H9 (cell line): ENCODE data around the gene VEZT. TPM values are rescaled to one million over a fixed set of nuclear protein-coding genes. Genes with fewer than 3 reads are reported as not detected.
"Not testable (repeated sequence)": the region's sequence is repeated elsewhere in the genome, so short reads cannot be mapped to it uniquely, and the experiment has no call there.

Source experiments
- DNase-seq: peaks from one replicate; pipeline ENCODE4 v3.0.0-alpha.2; 2017
- H2AFZ ChIP-seq: one replicate; pipeline ENCODE4 v1.6.1; 2013; ENCODE audit warnings: mild to moderate bottlenecking, low read length, control low read depth, moderate library complexity
- H2AK5ac ChIP-seq: 2 replicates; pipeline ENCODE4 v1.6.1; 2013; ENCODE audit warnings: low read length, control low read depth, mixed read lengths; ENCODE audit not compliant: insufficient read length
- H2BK120ac ChIP-seq: one replicate; pipeline ENCODE4 v1.6.1; 2013; ENCODE audit warnings: low read depth, mild to moderate bottlenecking, low read length, control low read depth, inconsistent platforms; ENCODE audit not compliant: poor library complexity, severe bottlenecking
- H2BK12ac ChIP-seq: 2 replicates; pipeline ENCODE4 v1.6.1; 2013; ENCODE audit warnings: low read length, control low read depth, mixed read lengths, low read depth; ENCODE audit not compliant: insufficient read length
- H2BK15ac ChIP-seq: 2 replicates; pipeline ENCODE4 v1.6.1; 2013; ENCODE audit warnings: low read depth, low read length, control low read depth
- H2BK20ac ChIP-seq: one replicate; pipeline ENCODE4 v1.6.1; 2013; ENCODE audit warnings: low read depth, mild to moderate bottlenecking, low read length, control low read depth, inconsistent platforms; ENCODE audit not compliant: poor library complexity, severe bottlenecking
- H2BK5ac ChIP-seq: 2 replicates; pipeline ENCODE4 v1.6.1; 2013; ENCODE audit warnings: low read length, control low read depth, mixed read lengths; ENCODE audit not compliant: insufficient read length
- H3K14ac ChIP-seq: 2 replicates; pipeline ENCODE4 v1.6.1; 2013; ENCODE audit warnings: low read length, control low read depth; ENCODE audit not compliant: insufficient read depth
- H3K18ac ChIP-seq: 2 replicates; pipeline ENCODE4 v1.6.1; 2013; ENCODE audit warnings: low read depth, mild to moderate bottlenecking, mixed read lengths, low read length, control low read depth; ENCODE audit not compliant: insufficient read length
- H3K23ac ChIP-seq: 2 replicates; pipeline ENCODE4 v1.6.1; 2013; ENCODE audit warnings: low read length, control low read depth, mixed read lengths, low read depth; ENCODE audit not compliant: insufficient read length
- H3K23me2 ChIP-seq: 2 replicates; pipeline ENCODE4 v1.6.1; 2013; ENCODE audit warnings: low read depth, mild to moderate bottlenecking, mixed read lengths, low read length, control low read depth; ENCODE audit not compliant: insufficient read length, poor library complexity, severe bottlenecking
- H3K27ac ChIP-seq: 2 replicates; pipeline ENCODE4 v1.5.1; 2013; ENCODE audit warnings: low read length, control low read depth, mixed read lengths, low read depth; ENCODE audit not compliant: insufficient read length
- H3K27me3 ChIP-seq: 2 replicates; pipeline ENCODE4 v1.6.1; 2013; ENCODE audit warnings: low read length, control low read depth, inconsistent platforms; ENCODE audit not compliant: insufficient read depth
- H3K4ac ChIP-seq: 2 replicates; pipeline ENCODE4 v1.6.1; 2013; ENCODE audit warnings: low read depth, mild to moderate bottlenecking, control low read depth, inconsistent platforms, low read length, moderate library complexity
- H3K4me1 ChIP-seq: 2 replicates; pipeline ENCODE4 v1.6.1; 2013; ENCODE audit warnings: low read length, control low read depth, inconsistent platforms; ENCODE audit not compliant: insufficient read depth
- H3K4me2 ChIP-seq: 2 replicates; pipeline ENCODE4 v1.6.1; 2013; ENCODE audit warnings: low read length, control low read depth, mixed read lengths; ENCODE audit not compliant: insufficient read length, insufficient read depth
- H3K56ac ChIP-seq: 2 replicates; pipeline ENCODE4 v1.6.1; 2013; ENCODE audit warnings: low read depth, mild to moderate bottlenecking, mixed read lengths, low read length, control low read depth; ENCODE audit not compliant: insufficient read length
- H3K79me1 ChIP-seq: 2 replicates; pipeline ENCODE4 v1.6.1; 2013; ENCODE audit warnings: low read depth, mild to moderate bottlenecking, moderate library complexity, low read length, control low read depth, inconsistent platforms; ENCODE audit not compliant: insufficient read depth, poor library complexity, severe bottlenecking
- H3K79me2 ChIP-seq: 2 replicates; pipeline ENCODE4 v1.6.1; 2013; ENCODE audit warnings: low read length, control low read depth, inconsistent platforms; ENCODE audit not compliant: insufficient read depth
- H3K9ac ChIP-seq: 2 replicates; pipeline ENCODE4 v1.6.1; 2013; ENCODE audit warnings: low read length, control low read depth, mixed read lengths; ENCODE audit not compliant: insufficient read length; ENCODE audit errors: extremely low read depth
- H3K9me3 ChIP-seq: one replicate; pipeline ENCODE4 v1.6.1; 2013; ENCODE audit warnings: low read depth, low read length, inconsistent platforms; ENCODE audit not compliant: control insufficient read depth
- H3T11ph ChIP-seq: one replicate; pipeline ENCODE4 v1.6.1; 2013; ENCODE audit warnings: mild to moderate bottlenecking, low read length, control low read depth, inconsistent platforms
- H4K20me1 ChIP-seq: one replicate; pipeline ENCODE4 v1.6.1; 2013; ENCODE audit not compliant: control insufficient read depth, insufficient read length, insufficient read depth
- H4K5ac ChIP-seq: 2 replicates; pipeline ENCODE4 v1.6.1; 2013; ENCODE audit warnings: low read depth, mild to moderate bottlenecking, mixed read lengths, low read length, control low read depth; ENCODE audit not compliant: insufficient read length
- H4K8ac ChIP-seq: replicated peaks from 2 replicates; pipeline ENCODE4 v1.6.1; 2013; ENCODE audit warnings: low read length, control low read depth, mixed read lengths, low read depth; ENCODE audit not compliant: insufficient read length
- H4K91ac ChIP-seq: 2 replicates; pipeline ENCODE4 v1.6.1; 2013; ENCODE audit warnings: low read depth, mild to moderate bottlenecking, moderate library complexity, mixed read lengths, low read length, control low read depth; ENCODE audit not compliant: insufficient read length
- H3K27ac Mint-ChIP-seq, 3 experiments: 2 replicates in 2 of 3; 3 replicates in 1 of 3; pipeline ENCODE4 v1.8.0; 2020 to 2021; ENCODE audit warnings: mixed read lengths in 3 of 3, mild to moderate bottlenecking in 1 of 3, moderate library complexity in 1 of 3
- H3K27me3 Mint-ChIP-seq: 2 replicates; pipeline ENCODE4 v1.8.0; 2021; ENCODE audit warnings: low read depth, mild to moderate bottlenecking, moderate library complexity, mixed read lengths
- H3K36me3 Mint-ChIP-seq, 3 experiments: 2 replicates in 2 of 3; 3 replicates in 1 of 3; pipeline ENCODE4 v1.8.0; 2020 to 2021; ENCODE audit warnings: low read depth in 3 of 3, mixed read lengths in 3 of 3; ENCODE audit not compliant: insufficient read depth in 1 of 3
- H3K4me1 Mint-ChIP-seq, 2 experiments: 2 replicates each; pipeline ENCODE4 v1.8.0; 2020; ENCODE audit warnings: mixed read lengths in 2 of 2
- H3K4me3 Mint-ChIP-seq, 2 experiments: 2 replicates in 1 of 2; 3 replicates in 1 of 2; pipeline ENCODE4 v1.8.0; 2020 to 2021; ENCODE audit warnings: mild to moderate bottlenecking in 2 of 2, mixed read lengths in 2 of 2, moderate library complexity in 1 of 2
- H3K9me3 Mint-ChIP-seq, 2 experiments: 2 replicates in 1 of 2; 3 replicates in 1 of 2; pipeline ENCODE4 v1.8.0; 2020; ENCODE audit warnings: mild to moderate bottlenecking in 2 of 2, mixed read lengths in 2 of 2, moderate library complexity in 1 of 2
- WGBS: extraction: QIAGEN DNeasy Blood & Tissue Kit; methylation state at CpG from one replicate; pipeline ENCODE4 v1.1.7; 2013; ENCODE audit warnings: missing lambda C conversion rate, low lambda C conversion rate, mixed read lengths; ENCODE audit not compliant: insufficient read length; ENCODE audit errors: extremely low coverage; 5-methylcytosine and 5-hydroxymethylcytosine counted together
- total RNA-seq: library from RNA; stranded (reverse); gene quantifications from 2 replicates; pipeline ENCODE4 v1.2.1, GENCODE V29; 2021
- TF ChIP-seq, protein P1 (sequence below): fragments of 200-600 bp; sonication (generic); conservative IDR thresholded peaks from 3 replicates; pipeline ENCODE4 v1.8.0; 2021; ENCODE audit warnings: antibody characterized with exemption, mild to moderate bottlenecking

Gene VEZT
- total RNA-seq, 1 experiment from 2014 or later: 69.8 TPM

DNA sequence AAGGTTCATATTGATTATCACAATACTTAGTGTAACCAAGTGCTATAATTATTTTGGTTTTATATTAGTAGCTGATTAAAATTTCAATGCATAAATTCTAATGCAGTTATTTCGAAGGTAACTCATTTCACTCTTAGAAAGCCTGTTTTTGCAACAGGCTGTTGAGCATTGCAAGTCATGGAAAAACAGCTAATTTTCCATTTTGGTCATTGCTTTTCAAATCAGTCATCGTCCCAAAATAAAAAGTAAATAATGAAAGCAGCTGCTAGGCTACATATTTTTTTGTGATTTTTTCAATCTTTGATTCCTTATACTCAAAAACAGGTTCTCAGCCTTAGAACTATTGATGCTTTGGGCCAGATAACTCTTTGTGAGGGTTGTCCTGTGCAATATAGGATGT is 22.9 kb downstream of the VEZT start:
- no peaks in the 10 kb centered on the region for H3K27me3 Mint-ChIP-seq
- no peak overlapping the region for H3K4me3 Mint-ChIP-seq
- H3K14ac ChIP-seq: no peak overlapping the region
- no peak overlapping the region for H2BK20ac ChIP-seq
- no peak overlapping the region for H2AK5ac ChIP-seq
- no peak overlapping the region for H3K23ac ChIP-seq
- H3K4me1 Mint-ChIP-seq: peaks cover 0 to 7% of the 10 kb centered on the region in 2 experiments; a peak in 1 of 4 replicates
- H3K36me3 Mint-ChIP-seq: peaks cover 25 to 50% (median 38%) of the 10 kb centered on the region in 3 experiments
- H3K4ac ChIP-seq: no peak overlapping the region
- no peak overlapping the region for H3K18ac ChIP-seq
- no peak for DNase-seq
- no peaks in the 10 kb centered on the region for H4K20me1 ChIP-seq
- H3K9me3 Mint-ChIP-seq: peaks cover 9 to 10% of the 10 kb centered on the region in 2 experiments
- H2BK12ac ChIP-seq: no peak overlapping the region
- no peak overlapping the region for H3K56ac ChIP-seq
- H2BK5ac ChIP-seq: no peak overlapping the region
- H2BK120ac ChIP-seq: no peak overlapping the region
- H3K4me1 ChIP-seq: no peaks in the 10 kb centered on the region
- H4K91ac ChIP-seq: no peak overlapping the region
- no peaks in the 10 kb centered on the region for H3K9me3 ChIP-seq
- no peak overlapping the region for H2AFZ ChIP-seq
- no peak overlapping the region for H3K27ac Mint-ChIP-seq
- TF ChIP-seq, protein P1, sequence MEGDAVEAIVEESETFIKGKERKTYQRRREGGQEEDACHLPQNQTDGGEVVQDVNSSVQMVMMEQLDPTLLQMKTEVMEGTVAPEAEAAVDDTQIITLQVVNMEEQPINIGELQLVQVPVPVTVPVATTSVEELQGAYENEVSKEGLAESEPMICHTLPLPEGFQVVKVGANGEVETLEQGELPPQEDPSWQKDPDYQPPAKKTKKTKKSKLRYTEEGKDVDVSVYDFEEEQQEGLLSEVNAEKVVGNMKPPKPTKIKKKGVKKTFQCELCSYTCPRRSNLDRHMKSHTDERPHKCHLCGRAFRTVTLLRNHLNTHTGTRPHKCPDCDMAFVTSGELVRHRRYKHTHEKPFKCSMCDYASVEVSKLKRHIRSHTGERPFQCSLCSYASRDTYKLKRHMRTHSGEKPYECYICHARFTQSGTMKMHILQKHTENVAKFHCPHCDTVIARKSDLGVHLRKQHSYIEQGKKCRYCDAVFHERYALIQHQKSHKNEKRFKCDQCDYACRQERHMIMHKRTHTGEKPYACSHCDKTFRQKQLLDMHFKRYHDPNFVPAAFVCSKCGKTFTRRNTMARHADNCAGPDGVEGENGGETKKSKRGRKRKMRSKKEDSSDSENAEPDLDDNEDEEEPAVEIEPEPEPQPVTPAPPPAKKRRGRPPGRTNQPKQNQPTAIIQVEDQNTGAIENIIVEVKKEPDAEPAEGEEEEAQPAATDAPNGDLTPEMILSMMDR: no peak
- H3K23me2 ChIP-seq: no peaks in the 10 kb centered on the region
- H3K79me2 ChIP-seq: peaks cover 4% of the 10 kb centered on the region; the same call in 1 of the 2 replicates
- no peak overlapping the region for H3K4me2 ChIP-seq
- no peak overlapping the region for H3K9ac ChIP-seq
- no peak overlapping the region for H3T11ph ChIP-seq
- no peaks in the 10 kb centered on the region for H3K27me3 ChIP-seq
- peaks cover 3% of the 10 kb centered on the region for H3K79me1 ChIP-seq
- no peak overlapping the region for H4K8ac ChIP-seq
- no peak overlapping the region for H4K5ac ChIP-seq
- no CpG with 5 or more reads among the region's 2 CpGs for WGBS
- no peak overlapping the region for H3K27ac ChIP-seq
- no peak overlapping the region for H2BK15ac ChIP-seq

DNA sequence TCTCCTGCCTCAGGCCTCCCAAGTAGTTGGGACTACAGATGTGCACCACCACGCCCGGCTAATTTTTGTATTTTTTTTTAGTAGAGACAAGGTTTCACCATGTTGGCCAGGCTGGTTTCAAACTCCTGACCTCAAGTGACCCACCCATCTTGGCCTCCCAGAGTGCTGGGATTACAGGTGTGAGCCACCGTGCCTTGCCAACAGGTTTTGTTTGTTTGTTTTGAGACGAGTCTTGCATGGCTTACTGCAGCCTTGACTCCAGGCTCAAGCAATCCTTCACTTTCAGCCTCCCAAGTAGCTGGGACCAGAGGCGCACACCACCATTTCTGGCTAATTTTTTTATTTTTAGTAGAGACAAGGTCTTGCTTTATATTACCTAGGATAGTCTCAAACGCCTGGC is 23.5 kb downstream of the VEZT start:
- H3K9ac ChIP-seq, H4K8ac ChIP-seq, H3K4me2 ChIP-seq, H3K9me3 ChIP-seq, H4K20me1 ChIP-seq, H3K27me3 Mint-ChIP-seq, H3K27me3 ChIP-seq, H3K23me2 ChIP-seq, H3K4me1 ChIP-seq, H3K27ac Mint-ChIP-seq, H4K5ac ChIP-seq, H3K18ac ChIP-seq, H3K23ac ChIP-seq, H3K27ac ChIP-seq, H2BK120ac ChIP-seq, H3K4ac ChIP-seq, H2BK5ac ChIP-seq, H3K9me3 Mint-ChIP-seq, H2AK5ac ChIP-seq, H3K4me3 Mint-ChIP-seq, H3K56ac ChIP-seq, H3T11ph ChIP-seq, H3K79me1 ChIP-seq, H2BK20ac ChIP-seq, H2AFZ ChIP-seq, H2BK15ac ChIP-seq, H3K4me1 Mint-ChIP-seq, H3K79me2 ChIP-seq, H3K14ac ChIP-seq, DNase-seq, H4K91ac ChIP-seq, H2BK12ac ChIP-seq: not testable (repeated sequence)
- WGBS: no CpG with 5 or more reads among the region's 6 CpGs
- H3K36me3 Mint-ChIP-seq: peaks cover 19 to 44% (median 32%) of the 10 kb centered on the region in 3 experiments
